Endodermal cell (in vitro differentiated cells): ENCODE measurements around the gene MYL3. TPM values are rescaled to one million over a fixed set of nuclear protein-coding genes. Genes with fewer than 3 reads are reported as not detected.

Source experiments
- DNase-seq: peaks from one replicate; pipeline ENCODE4 v3.0.0-alpha.2; 2017
- H3K27ac ChIP-seq: 2 replicates; pipeline ENCODE4 v1.5.1; 2013; ENCODE audit warnings: mild to moderate bottlenecking, low read depth, low read length, moderate library complexity
- H3K27me3 ChIP-seq: 2 replicates; pipeline ENCODE4 v1.6.1; 2013; ENCODE audit warnings: mild to moderate bottlenecking, low read length, moderate library complexity; ENCODE audit not compliant: insufficient read depth, control insufficient read depth, poor library complexity, severe bottlenecking
- H3K36me3 ChIP-seq: 2 replicates; pipeline ENCODE4 v1.7.0; 2013; ENCODE audit warnings: mild to moderate bottlenecking, low read length, moderate library complexity; ENCODE audit not compliant: control insufficient read depth, insufficient read depth
- H3K4me1 ChIP-seq: one replicate; pipeline ENCODE4 v1.7.0; 2013; ENCODE audit warnings: low read length; ENCODE audit not compliant: control insufficient read depth, insufficient read depth
- H3K4me3 ChIP-seq: 2 replicates; pipeline ENCODE4 v1.5.1; 2013; ENCODE audit warnings: mild to moderate bottlenecking, low read length, moderate library complexity
- H3K9ac ChIP-seq: 2 replicates; pipeline ENCODE4 v1.6.1; 2013; ENCODE audit warnings: mild to moderate bottlenecking, low read length, moderate library complexity; ENCODE audit not compliant: poor library complexity, severe bottlenecking; ENCODE audit errors: extremely low read depth
- H3K9me3 ChIP-seq: 2 replicates; pipeline ENCODE4 v1.6.1; 2013; ENCODE audit warnings: mild to moderate bottlenecking, low read length, moderate library complexity; ENCODE audit not compliant: control insufficient read depth
- H3K27ac Mint-ChIP-seq: 2 replicates; pipeline ENCODE4 v1.8.0; 2020; ENCODE audit warnings: mixed read lengths
- H3K27me3 Mint-ChIP-seq: 2 replicates; pipeline ENCODE4 v1.8.0; 2021; ENCODE audit warnings: mild to moderate bottlenecking, mixed read lengths; ENCODE audit not compliant: insufficient read depth
- H3K36me3 Mint-ChIP-seq: 2 replicates; pipeline ENCODE4 v1.8.0; 2020; ENCODE audit warnings: low read depth, mixed read lengths
- H3K4me1 Mint-ChIP-seq: 2 replicates; pipeline ENCODE4 v1.8.0; 2020; ENCODE audit warnings: mixed read lengths
- H3K4me3 Mint-ChIP-seq: 2 replicates; pipeline ENCODE4 v1.8.0; 2020; ENCODE audit warnings: mild to moderate bottlenecking, moderate library complexity, mixed read lengths
- H3K9me3 Mint-ChIP-seq: 2 replicates; pipeline ENCODE4 v1.8.0; 2020; ENCODE audit warnings: mild to moderate bottlenecking, mixed read lengths
- CTCF ChIP-seq: fragments of 200-600 bp; sonication (generic); conservative IDR thresholded peaks from 2 replicates; pipeline ENCODE4 v1.5.0; 2021; ENCODE audit warnings: antibody characterized with exemption, mild to moderate bottlenecking
- WGBS, 2 experiments: methylation state at CpG; one replicate each; pipeline versions ENCODE4 v1.1.5 to v1.1.7; 2013; ENCODE audit warnings: missing lambda C conversion rate in 2 of 2, mixed read lengths in 1 of 2; ENCODE audit not compliant: insufficient coverage in 1 of 2, insufficient read length in 1 of 2; 5-methylcytosine and 5-hydroxymethylcytosine counted together
- total RNA-seq, 2 donors: library from RNA; stranded (reverse); fragmentation: NEBNext Ultra II Directional in 1 of 2; extraction: Animal tissue kit (Norgen Biotek cat#: 25700) in 1 of 2; gene quantifications; 2 replicates in 1 of 2; 3 replicates in 1 of 2; pipeline ENCODE4 v1.2.1, GENCODE V29; 2021

The MYL3 gene
- total RNA-seq, 2 donors from 2014 or later: 1.6 to 2.3 TPM

- no peak for TF ChIP-seq CTCF
- Mint-ChIP-seq H3K36me3 (peaks cover 11% of the 10 kb centered on the region), H3K27me3 (peaks cover 3% of the 10 kb centered on the region), H3K27ac (no peak overlapping the region), H3K4me1 (peaks cover 3% of the 10 kb centered on the region), H3K9me3 (peaks cover 59% of the 10 kb centered on the region), H3K4me3 (no peak overlapping the region)
- H3K27me3 ChIP-seq: no peaks in the 10 kb centered on the region
- DNase-seq: no peak
- H3K4me1 ChIP-seq: no peaks in the 10 kb centered on the region
- no peaks in the 10 kb centered on the region for H3K36me3 ChIP-seq
- no peak overlapping the region for H3K27ac ChIP-seq
- H3K9me3 ChIP-seq: peaks cover 60% of the 10 kb centered on the region
- no peak overlapping the region for H3K4me3 ChIP-seq
- no peak overlapping the region for H3K9ac ChIP-seq
- WGBS, 2 experiments: 93% methylated on average over 1 of the region's 1 CpG; no CpG with 5 or more reads in 1 of the 2 experiments
These were observed 22.8 kb downstream of the MYL3 start for GRCh38 chr3:46840491-46840890.

GRCh38 chr3:46838301-46838700 is 24.9 kb downstream of the MYL3 start:
- Histone ChIP-seq H3K36me3 (no peaks in the 10 kb centered on the region), H3K27me3 (no peaks in the 10 kb centered on the region), H3K9ac (no peak overlapping the region), H3K27ac (no peak overlapping the region), H3K4me1 (no peaks in the 10 kb centered on the region), H3K4me3 (no peak overlapping the region), H3K9me3 (peaks cover 59% of the 10 kb centered on the region)
- H3K27ac Mint-ChIP-seq: no peak overlapping the region
- WGBS, 2 experiments: 80 to 100% methylated on average over 1 to 2 of the region's 2 CpGs
- no peaks in the 10 kb centered on the region for H3K4me1 Mint-ChIP-seq
- peaks cover 3% of the 10 kb centered on the region for H3K27me3 Mint-ChIP-seq
- DNase-seq: no peak
- peaks cover 58% of the 10 kb centered on the region for H3K9me3 Mint-ChIP-seq
- H3K36me3 Mint-ChIP-seq: peaks cover 11% of the 10 kb centered on the region
- H3K4me3 Mint-ChIP-seq: no peak overlapping the region
- TF ChIP-seq CTCF: no peak

- Mint-ChIP-seq H3K4me1 (peaks cover 8% of the 10 kb centered on the region), H3K4me3 (no peak overlapping the region), H3K27me3 (peaks cover 3% of the 10 kb centered on the region), H3K9me3 (peaks cover 32% of the 10 kb centered on the region), H3K27ac (no peak overlapping the region), H3K36me3 (peaks cover 10% of the 10 kb centered on the region)
- TF ChIP-seq CTCF: no peak
- Histone ChIP-seq H3K27me3 (no peaks in the 10 kb centered on the region), H3K9ac (no peak overlapping the region), H3K36me3 (no peaks in the 10 kb centered on the region), H3K27ac (no peak overlapping the region), H3K4me1 (no peaks in the 10 kb centered on the region), H3K4me3 (no peak overlapping the region), H3K9me3 (peaks cover 32% of the 10 kb centered on the region)
- DNase-seq: no peak
- WGBS, 2 experiments: 83 to 94% methylated on average over 3 to 4 of the region's 4 CpGs
These were observed 27.8 kb downstream of the MYL3 start for GRCh38 chr3:46835491-46835890.
